ENCODE data around the gene BEGAIN. TPM values are rescaled to one million over a fixed set of nuclear protein-coding genes. Genes with fewer than 3 reads are reported as not detected.
A peak's percentile ranks its signal among the peaks of the same experiment; 100 is the strongest.

BEGAIN gene
- total and polyA plus RNA-seq, 4 donors, result 4.9 to 26.6 (median 13.2) TPM

DNA sequence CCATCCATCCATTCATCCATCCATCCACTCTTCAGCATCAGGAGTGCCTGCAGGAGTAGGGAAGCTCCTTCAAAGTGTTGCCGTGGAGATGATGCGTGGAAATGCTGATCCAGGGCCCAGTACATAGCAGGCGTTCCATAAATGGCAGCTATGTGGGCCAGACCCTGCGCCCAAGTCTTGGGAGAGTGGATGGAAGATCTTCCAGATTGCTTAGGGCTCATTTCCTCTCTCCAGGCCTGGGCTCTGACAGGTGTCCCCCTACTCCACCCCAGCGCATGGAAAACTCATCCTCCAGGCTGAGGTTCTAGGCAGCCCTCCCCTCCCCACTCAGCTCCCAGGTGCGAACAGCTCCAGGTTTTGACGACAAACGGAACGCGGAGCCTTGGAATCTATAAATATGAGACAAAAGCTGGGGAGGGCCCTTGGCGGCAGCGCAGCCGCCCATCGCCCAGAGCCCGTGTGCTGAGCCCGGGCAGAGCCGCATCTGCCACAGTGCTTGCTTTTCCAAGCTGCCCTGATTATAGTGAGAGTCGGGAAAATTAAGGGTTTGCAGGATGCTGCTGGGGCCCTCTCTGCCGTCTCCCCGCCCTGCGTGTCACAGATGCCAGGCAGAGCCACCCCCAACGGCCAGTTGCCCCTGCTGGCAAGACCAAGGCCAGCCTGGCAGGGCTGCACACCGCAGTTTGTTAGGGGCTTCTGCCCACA, 1.6 kb downstream of the BEGAIN start:
- H3K4me3 ChIP-seq (ENCODE audit: low read depth, low read length), result no peak overlapping the region
- H3K9me3 ChIP-seq (ENCODE audit: control insufficient read depth, insufficient read depth, low read length), result no peaks in the 10 kb centered on the region
- DNase-seq (ENCODE audit: low read depth in 4 of 6, low spot score in 6 of 6), result no peak
- peaks cover 16% of the 10 kb centered on the region for H3K27me3 ChIP-seq (ENCODE audit: control insufficient read depth, insufficient read depth, low read length)
- WGBS (ENCODE audit: insufficient coverage), result 82% methylated on average over 19 of the region's 23 CpGs
- H3K4me1 ChIP-seq (ENCODE audit: control insufficient read depth, insufficient read depth, low read length), result peaks cover 26% of the 10 kb centered on the region
- H3K36me3 ChIP-seq (ENCODE audit: control insufficient read depth, insufficient read depth, low read length), result no peaks in the 10 kb centered on the region
- H3K27ac ChIP-seq (ENCODE audit: low read depth, low read length), result no peak overlapping the region

GRCh38 chr14:100584056-100585031, 2.9 kb downstream of the BEGAIN start:
- WGBS (ENCODE audit: insufficient coverage), result 95% methylated on average over 10 of the region's 12 CpGs
- Histone ChIP-seq H3K4me3 (ENCODE audit: low read depth, low read length) (no peak overlapping the region), H3K27ac (ENCODE audit: low read depth, low read length) (no peak overlapping the region), H3K9me3 (ENCODE audit: control insufficient read depth, insufficient read depth, low read length) (no peaks in the 10 kb centered on the region), H3K36me3 (ENCODE audit: control insufficient read depth, insufficient read depth, low read length) (no peaks in the 10 kb centered on the region), H3K27me3 (ENCODE audit: control insufficient read depth, insufficient read depth, low read length) (peaks cover 16% of the 10 kb centered on the region), H3K4me1 (ENCODE audit: control insufficient read depth, insufficient read depth, low read length) (peaks cover 26% of the 10 kb centered on the region)
- no peak for DNase-seq (ENCODE audit: low read depth in 4 of 6, low spot score in 6 of 6)

GRCh38 chr14:100583245-100583644, 4.0 kb downstream of the BEGAIN start:
- H3K4me3 ChIP-seq (ENCODE audit: low read depth, low read length), result no peak overlapping the region
- peaks cover 20% of the 10 kb centered on the region for H3K4me1 ChIP-seq (ENCODE audit: control insufficient read depth, insufficient read depth, low read length)
- H3K9me3 ChIP-seq (ENCODE audit: control insufficient read depth, insufficient read depth, low read length), result no peaks in the 10 kb centered on the region
- H3K27ac ChIP-seq (ENCODE audit: low read depth, low read length), result no peak overlapping the region
- WGBS (ENCODE audit: insufficient coverage), result 96% methylated on average over 1 of the region's 2 CpGs
- H3K36me3 ChIP-seq (ENCODE audit: control insufficient read depth, insufficient read depth, low read length), result no peaks in the 10 kb centered on the region
- H3K27me3 ChIP-seq (ENCODE audit: control insufficient read depth, insufficient read depth, low read length), result peaks cover 16% of the 10 kb centered on the region
- no peak for DNase-seq (ENCODE audit: low read depth in 4 of 6, low spot score in 6 of 6)

GRCh38 chr14:100582496-100583165, 4.6 kb downstream of the BEGAIN start:
- Histone ChIP-seq H3K27me3 (ENCODE audit: control insufficient read depth, insufficient read depth, low read length) (peaks cover 11% of the 10 kb centered on the region), H3K36me3 (ENCODE audit: control insufficient read depth, insufficient read depth, low read length) (peaks cover 2% of the 10 kb centered on the region), H3K4me3 (ENCODE audit: low read depth, low read length) (no peak overlapping the region), H3K9me3 (ENCODE audit: control insufficient read depth, insufficient read depth, low read length) (no peaks in the 10 kb centered on the region), H3K27ac (ENCODE audit: low read depth, low read length) (no peak overlapping the region), H3K4me1 (ENCODE audit: control insufficient read depth, insufficient read depth, low read length) (peaks cover 15% of the 10 kb centered on the region)
- DNase-seq (ENCODE audit: low read depth in 4 of 6, low spot score in 6 of 6), result no peak
- 93% methylated on average over 14 of the region's 16 CpGs for WGBS (ENCODE audit: insufficient coverage)

GRCh38 chr14:100581228-100582145, 5.7 kb downstream of the BEGAIN start:
- Histone ChIP-seq H3K36me3 (ENCODE audit: control insufficient read depth, insufficient read depth, low read length) (peaks cover 9% of the 10 kb centered on the region), H3K4me3 (ENCODE audit: low read depth, low read length) (no peak overlapping the region), H3K9me3 (ENCODE audit: control insufficient read depth, insufficient read depth, low read length) (no peaks in the 10 kb centered on the region), H3K4me1 (ENCODE audit: control insufficient read depth, insufficient read depth, low read length) (peaks cover 11% of the 10 kb centered on the region), H3K27me3 (ENCODE audit: control insufficient read depth, insufficient read depth, low read length) (peaks cover 8% of the 10 kb centered on the region), H3K27ac (ENCODE audit: low read depth, low read length) (no peak overlapping the region)
- WGBS (ENCODE audit: insufficient coverage), result 72% methylated on average over 28 of the region's 28 CpGs
- peak in 1 of 6 donors; percentile 35 for DNase-seq (ENCODE audit: low read depth in 4 of 6, low spot score in 6 of 6)

GRCh38 chr14:100580316-100581227, 6.6 kb downstream of the BEGAIN start:
- no peak for DNase-seq (ENCODE audit: low read depth in 4 of 6, low spot score in 6 of 6)
- Histone ChIP-seq H3K36me3 (ENCODE audit: control insufficient read depth, insufficient read depth, low read length) (peaks cover 9% of the 10 kb centered on the region), H3K4me1 (ENCODE audit: control insufficient read depth, insufficient read depth, low read length) (peaks cover 2% of the 10 kb centered on the region), H3K4me3 (ENCODE audit: low read depth, low read length) (no peak overlapping the region), H3K9me3 (ENCODE audit: control insufficient read depth, insufficient read depth, low read length) (no peaks in the 10 kb centered on the region), H3K27ac (ENCODE audit: low read depth, low read length) (no peak overlapping the region), H3K27me3 (ENCODE audit: control insufficient read depth, insufficient read depth, low read length) (peaks cover under 1% of the 10 kb centered on the region)
- 94% methylated on average over 8 of the region's 14 CpGs for WGBS (ENCODE audit: insufficient coverage)

GRCh38 chr14:100578552-100578951, 8.7 kb downstream of the BEGAIN start:
- Histone ChIP-seq H3K27me3 (ENCODE audit: control insufficient read depth, insufficient read depth, low read length) (peaks cover 4% of the 10 kb centered on the region), H3K36me3 (ENCODE audit: control insufficient read depth, insufficient read depth, low read length) (peaks cover 9% of the 10 kb centered on the region), H3K9me3 (ENCODE audit: control insufficient read depth, insufficient read depth, low read length) (no peaks in the 10 kb centered on the region), H3K4me1 (ENCODE audit: control insufficient read depth, insufficient read depth, low read length) (peaks cover 3% of the 10 kb centered on the region), H3K4me3 (ENCODE audit: low read depth, low read length) (no peak overlapping the region), H3K27ac (ENCODE audit: low read depth, low read length) (no peak overlapping the region)
- WGBS (ENCODE audit: insufficient coverage), result 100% methylated on average over 2 of the region's 4 CpGs
- no peak for DNase-seq (ENCODE audit: low read depth in 4 of 6, low spot score in 6 of 6)

GRCh38 chr14:100577986-100578431, 9.2 kb downstream of the BEGAIN start:
- Histone ChIP-seq H3K36me3 (ENCODE audit: control insufficient read depth, insufficient read depth, low read length) (peaks cover 9% of the 10 kb centered on the region), H3K4me1 (ENCODE audit: control insufficient read depth, insufficient read depth, low read length) (peaks cover 3% of the 10 kb centered on the region), H3K27ac (ENCODE audit: low read depth, low read length) (no peak overlapping the region), H3K9me3 (ENCODE audit: control insufficient read depth, insufficient read depth, low read length) (no peaks in the 10 kb centered on the region), H3K4me3 (ENCODE audit: low read depth, low read length) (no peak overlapping the region), H3K27me3 (ENCODE audit: control insufficient read depth, insufficient read depth, low read length) (peaks cover 6% of the 10 kb centered on the region)
- DNase-seq (ENCODE audit: low read depth in 4 of 6, low spot score in 6 of 6), result no peak
- 90% methylated on average over 5 of the region's 8 CpGs for WGBS (ENCODE audit: insufficient coverage)
